HG03159 (cell line): ENCODE data around the gene AGBL4.

Experiments
- ATAC-seq: cut with Tn5 transposase; IDR thresholded peaks from one replicate; pipeline ENCODE4 v1.9.1; 2021; ENCODE audit warnings: mild to moderate bottlenecking, moderate library complexity; ENCODE audit not compliant: unreplicated experiment

Gene AGBL4

DNA sequence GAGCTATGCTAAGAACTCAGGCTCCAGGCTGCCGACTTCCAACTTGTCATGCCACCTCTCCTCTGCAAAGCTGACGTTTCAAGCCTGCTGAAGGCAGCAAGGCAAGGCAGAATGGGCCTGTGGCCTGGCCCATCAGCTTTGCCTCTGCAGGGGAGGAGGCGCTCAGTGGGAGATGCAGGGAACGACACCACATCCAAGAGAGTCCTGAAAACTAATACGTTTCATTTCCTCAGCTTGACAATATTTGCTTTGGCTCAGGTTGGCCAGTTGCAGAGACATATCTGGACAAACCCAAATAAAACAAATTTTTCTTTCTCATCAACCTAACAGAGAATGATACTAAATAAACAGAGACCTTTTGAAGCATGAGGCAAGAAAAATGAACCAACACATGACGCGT is 1282.4 kb downstream of the AGBL4 start:
- no peak for ATAC-seq

DNA sequence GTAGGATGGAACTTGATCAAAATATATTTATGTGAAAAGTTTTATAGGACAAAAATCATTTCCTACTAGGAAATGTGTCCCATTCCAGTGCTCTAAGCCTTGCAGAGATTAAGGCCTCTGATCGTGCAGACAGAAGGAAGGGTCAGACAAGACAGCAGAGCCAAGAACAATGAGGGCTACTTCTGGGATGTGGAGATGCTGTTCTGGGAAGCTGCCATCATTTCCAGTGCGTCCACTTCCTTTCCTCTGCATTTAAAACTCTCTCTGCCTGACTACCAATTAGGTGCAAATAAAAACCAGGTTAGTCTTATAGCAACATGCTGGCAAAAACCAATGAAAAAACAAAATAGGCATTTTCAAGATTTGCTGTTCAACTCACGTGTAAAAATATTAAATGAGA is 1283.1 kb downstream of the AGBL4 start:
- no peak for ATAC-seq

DNA sequence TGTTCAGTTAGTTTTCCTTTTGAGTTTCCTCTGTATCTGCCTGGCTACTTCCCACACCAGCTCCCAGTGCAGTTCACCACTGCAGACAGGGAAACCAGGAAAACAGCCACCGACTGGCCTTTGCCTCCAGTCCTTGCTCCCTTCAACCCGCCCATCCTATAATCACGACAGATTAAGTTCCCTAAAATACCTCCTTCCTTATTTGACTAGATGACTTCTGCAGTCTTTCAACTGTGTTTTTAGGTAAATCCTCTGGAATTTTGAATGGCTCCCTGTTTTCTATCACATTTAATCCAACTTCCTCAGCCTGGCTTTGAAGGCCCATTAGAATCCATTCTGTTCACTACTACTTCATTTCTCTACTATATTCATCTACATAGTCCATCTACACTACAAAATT is 1284.7 kb downstream of the AGBL4 start:
- ATAC-seq, result no peak

DNA sequence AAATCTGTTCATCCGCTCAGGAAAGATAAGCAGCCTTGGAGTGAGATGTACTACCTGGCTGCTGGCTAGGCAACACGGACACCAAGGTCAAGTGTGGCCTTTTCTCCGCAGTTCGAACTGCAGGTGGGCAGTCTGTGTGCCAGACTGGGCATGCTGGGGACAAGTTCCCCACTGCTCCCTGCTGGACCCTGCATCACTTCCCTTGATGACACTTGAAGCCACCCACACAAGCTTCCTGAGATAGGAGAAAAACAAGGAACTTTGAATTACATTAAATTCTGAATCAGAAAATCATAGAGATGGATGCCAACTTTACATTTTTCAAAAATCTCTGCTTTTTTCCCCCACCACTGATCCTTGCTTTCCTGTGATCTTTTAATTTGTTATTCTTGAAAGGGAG is 1285.4 kb downstream of the AGBL4 start:
- no peak for ATAC-seq

DNA sequence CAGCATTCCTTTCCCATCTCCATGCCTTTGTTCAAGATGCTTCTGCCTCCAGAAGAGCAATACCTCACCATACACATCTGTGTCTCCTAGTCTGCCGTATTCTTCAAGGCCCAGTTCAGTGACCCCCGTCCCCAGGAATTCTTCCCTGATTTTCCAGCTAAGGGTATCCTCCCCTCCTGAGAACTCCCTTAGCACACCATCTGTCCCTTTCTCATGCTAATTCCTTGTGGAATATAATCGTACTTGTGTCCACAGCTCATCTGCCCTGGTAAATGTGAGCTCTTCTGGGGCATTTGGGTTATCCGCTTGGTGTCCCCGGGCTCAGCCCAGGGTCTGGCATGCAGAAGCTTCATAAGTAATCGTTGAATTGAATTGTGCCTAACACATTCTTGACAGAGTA is 1288.0 kb downstream of the AGBL4 start:
- ATAC-seq, result no peak

DNA sequence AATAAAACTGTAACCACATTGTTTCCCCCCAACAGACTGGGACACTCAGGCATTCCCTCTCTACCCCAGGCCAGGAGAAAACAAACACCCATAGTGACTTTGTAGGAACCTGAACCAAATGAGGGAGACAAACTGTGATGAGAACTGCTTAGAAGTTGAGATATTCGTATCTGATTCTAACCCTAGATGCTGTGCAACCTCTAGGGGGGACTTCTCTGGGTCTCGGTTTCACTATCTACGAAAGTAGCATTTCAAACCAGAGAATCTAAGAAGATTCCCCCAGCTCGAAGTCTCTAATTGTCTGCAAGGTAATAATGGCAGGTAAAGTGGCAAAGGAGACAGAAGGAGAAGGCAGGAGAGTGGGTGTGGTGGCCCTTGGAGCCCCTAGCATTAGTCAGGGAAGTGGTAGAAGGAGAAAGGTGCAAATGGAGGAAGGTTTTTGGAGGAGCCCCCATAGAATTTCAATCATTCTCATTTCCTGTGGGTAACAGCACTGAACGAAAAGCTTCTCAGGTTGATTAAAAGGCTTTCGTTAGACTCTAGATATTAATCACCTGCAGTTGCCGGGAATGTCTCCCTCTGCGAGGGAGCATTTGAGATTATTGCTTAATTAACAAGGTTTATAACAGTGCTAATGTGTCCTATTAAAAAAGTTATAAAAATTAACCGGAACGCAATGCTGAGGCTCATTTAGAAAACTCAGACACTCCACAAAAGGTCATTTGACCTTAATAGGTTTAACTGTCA is 1293.4 kb downstream of the AGBL4 start:
- ATAC-seq, result peak; percentile 79

DNA sequence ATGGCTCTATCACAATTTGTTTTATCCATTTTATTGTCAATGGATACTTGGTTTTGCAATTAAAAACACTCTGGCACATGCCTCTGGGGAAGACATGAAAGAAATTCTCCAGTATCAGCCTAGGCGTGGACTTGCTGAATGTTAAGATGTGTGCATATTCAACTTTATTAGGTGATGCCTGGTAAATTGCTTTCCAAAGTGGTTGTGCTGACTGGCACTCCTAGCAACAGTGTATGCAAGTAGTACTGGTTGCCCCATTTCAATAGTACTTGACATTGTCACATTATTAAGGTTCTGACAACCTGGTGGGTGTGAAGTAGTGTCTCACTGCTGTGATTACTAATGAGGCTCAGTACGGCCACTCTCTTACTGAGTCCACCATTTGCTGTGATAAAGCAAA is 1295.2 kb downstream of the AGBL4 start:
- no peak for ATAC-seq

DNA sequence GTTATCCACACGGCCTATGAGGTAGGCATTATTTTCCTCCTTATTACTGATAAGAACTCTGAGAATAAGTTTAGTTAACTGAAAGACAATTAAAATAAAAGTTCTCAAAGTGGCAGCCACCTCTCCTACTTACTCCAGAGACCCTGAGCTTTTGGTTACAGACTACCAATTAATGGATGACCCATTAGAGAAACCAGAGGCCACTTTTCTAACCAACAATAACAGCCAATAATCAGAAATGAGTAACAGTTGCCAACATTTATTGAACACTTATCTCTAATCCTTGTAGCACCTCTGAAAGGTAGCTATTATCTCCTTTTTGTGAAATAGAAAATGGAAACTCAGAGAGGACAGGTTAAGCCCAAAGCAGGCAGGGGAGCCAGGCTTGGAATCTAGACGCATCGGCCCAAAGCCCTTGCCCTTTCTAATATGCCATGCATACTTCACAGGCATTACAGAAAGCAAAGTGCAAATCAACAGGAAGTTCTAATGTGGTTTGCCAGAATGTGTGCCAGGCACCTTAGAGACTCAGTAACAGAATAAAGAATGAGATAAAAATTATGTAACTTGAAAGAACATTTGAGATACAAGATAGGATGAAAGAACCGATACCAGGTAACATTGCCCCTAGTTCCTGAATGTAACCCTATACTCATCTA is 1297.1 kb downstream of the AGBL4 start:
- ATAC-seq, result no peak

DNA sequence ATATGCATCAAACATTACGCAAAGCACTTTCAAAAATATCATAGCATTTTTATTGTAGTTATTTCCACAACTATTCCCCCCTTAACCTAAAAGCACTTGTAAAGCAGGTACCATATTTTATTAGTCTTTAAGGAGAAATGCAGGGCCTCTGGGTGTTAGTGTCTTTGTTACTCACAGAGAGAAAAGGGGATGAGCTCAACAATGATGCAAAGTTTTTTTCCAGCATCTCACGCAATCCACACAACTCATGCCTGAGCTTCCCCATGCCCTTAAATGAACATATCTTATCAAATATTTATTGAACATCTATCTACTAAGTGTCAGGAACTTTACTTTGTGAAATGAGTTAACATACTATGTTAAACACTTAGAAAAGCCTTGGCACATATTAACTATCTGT is 1297.6 kb downstream of the AGBL4 start:
- no peak for ATAC-seq

DNA sequence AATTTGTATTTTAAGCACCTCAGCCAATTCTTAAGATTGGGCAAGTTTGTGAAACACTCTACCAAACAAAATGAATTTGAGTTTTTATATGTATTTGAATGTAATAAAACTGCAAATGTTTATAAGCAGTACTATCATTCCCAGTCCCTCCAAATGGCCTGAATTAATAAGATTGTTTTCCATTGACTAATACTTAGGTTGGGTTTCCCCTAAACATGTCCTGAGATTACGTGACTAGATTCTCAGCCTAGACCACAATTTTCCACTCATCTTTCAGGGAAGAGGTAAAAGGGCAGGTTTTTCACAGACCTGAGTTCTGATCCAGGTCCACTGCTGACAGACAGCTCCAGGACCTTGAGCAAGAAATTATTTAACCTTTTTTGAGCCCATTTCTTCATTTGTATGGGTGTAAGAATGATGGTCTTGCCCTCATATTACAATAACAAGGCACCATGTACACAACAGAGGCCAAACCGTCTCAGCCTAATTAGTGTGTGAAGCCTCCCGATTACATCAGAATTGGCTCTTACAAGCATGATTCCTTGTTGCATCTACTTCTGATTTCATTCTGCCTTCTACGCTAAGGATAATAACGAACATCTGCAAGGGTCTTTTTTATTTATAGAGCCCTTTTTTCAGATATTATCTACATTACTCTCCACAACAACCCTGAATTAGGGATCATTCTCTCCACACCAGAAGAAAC is 1298.3 kb downstream of the AGBL4 start:
- ATAC-seq, result no peak

DNA sequence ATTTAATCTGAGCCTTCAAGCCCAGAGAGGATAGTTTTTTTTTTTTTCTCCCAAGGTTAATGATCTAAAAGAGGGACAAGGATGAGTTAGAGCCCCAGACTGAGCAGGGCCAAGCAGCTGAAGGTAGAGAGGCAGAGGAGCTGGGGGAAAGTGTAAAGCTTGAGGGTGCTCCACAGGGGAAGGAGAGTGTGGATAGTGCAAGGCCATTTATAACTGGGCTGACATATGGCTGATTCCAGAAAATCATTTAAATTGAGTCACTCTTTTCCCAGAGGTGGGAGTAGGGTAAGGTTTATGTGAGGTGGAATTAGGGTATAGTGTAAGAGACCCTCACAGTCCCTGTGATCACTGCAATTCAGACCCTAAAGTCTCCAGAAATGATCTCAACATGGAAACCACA is 1302.8 kb downstream of the AGBL4 start:
- ATAC-seq, result no peak

DNA sequence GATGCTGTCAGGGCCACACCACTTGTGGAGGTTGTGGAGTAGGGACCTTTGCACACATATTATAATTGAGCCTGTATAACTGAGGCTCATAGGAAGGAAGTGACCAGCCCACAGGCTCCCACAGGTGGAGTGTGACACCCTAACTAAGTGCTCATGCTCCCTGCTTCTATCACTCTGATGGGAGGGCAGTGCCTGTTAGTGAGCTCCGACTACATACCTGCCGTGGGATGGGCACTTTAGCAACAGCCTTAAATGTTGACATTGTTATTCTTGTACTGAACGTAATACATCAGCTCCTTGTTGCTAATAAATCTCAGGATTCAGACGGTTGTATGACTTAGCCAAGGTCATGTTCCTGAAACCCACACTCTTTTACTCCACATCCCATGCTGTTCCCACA is 1305.0 kb downstream of the AGBL4 start:
- ATAC-seq, result no peak

DNA sequence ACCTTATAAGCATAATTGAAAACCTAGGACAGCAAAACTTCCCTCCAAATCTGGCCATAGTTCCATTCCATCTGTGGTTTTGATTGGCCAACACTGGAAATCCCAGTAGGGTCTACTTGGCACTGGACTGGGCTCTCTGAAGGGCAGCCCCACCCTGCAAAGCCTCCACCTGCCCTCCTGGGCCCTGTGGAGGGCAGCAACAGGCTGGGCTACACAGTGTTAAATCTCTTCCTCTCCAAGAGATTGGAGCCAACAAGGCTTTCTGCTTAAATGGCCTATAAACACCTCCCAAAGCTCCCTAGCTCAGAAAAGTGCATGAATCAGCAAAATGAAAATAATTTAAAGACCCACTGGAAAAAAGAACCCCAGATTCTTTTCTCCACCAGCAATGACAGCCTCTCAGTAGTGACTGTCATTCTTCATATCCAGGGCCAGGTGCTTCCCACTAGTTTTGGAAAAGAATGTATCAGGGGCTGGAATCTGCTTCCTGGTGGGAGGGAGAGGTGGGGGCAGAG is 1305.6 kb downstream of the AGBL4 start:
- ATAC-seq, result no peak

DNA sequence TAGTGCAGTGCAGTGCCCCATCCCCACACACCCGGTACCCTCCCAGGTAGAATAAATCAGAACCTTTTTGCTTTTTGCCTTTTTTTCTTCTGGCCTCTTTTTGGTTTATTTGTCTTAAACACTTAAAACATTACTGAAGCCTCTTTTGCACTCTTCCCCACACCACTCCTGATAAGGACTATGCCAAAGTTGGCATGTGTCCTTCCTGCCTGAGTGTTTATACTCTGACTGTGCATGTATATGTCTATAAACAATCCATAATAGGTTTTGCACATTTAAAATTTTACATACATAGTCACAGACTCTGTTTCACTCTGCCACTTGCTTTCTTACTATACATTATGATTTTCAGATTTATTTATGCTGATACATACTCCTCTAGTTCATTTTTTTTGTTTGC is 1306.7 kb downstream of the AGBL4 start:
- no peak for ATAC-seq

DNA sequence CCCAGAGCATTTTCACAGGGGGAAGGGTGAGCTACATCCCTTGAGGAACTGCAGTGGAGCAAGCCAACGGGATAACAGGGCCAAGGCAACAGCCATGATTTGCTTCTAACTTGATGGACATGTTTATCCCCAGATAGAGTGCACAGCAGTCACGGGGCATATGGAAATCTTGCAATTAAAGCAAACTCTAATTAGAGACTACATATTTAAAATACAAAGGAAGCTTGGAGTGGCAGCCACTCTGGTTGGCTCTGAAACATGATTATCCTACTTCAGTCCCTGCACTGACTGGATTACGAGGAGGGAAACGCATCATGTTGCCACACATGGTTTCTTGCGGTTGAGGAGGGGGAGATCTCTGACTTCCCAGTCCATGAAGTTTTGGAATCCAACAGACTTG is 1307.8 kb downstream of the AGBL4 start:
- ATAC-seq, result no peak

DNA sequence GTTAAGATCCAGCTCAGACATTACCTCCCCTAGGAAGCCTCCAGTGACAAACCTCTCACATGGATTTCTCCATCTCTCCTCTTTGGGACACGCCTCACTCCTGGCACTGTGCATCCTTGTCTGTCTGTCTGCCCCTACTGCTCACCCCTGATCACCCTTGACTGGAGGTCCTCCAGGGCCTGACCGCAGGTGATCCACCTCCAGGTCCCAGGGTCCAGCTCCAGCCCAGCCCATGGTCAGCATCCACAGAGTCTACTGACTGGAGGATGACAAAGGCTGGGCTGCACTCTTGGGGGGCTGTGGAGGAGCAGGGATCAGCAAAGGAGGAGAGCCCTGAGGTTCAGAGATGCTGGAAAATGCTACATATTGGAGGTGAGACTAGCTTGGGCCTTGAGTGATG is 1312.8 kb downstream of the AGBL4 start:
- ATAC-seq, result no peak

DNA sequence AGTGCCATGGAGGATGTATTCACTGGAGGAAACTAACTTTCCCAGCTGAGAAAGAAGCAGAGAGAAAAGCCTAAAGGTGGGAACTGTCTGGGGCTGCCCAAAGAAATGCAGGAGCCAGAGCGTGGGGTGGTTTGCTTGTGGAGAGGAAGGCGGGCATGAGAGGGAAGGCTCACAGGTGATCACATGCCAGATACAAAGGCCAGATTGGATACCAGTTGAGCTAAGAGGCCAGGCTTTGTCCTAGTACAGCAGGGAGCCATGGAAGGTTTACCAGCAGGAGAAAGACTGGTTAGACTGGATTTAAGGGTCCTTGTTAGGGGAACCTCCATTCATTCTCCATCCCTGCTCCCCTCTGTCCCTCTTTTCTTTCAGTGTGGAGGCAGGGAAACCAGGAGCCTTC is 1313.4 kb downstream of the AGBL4 start:
- no peak for ATAC-seq

DNA sequence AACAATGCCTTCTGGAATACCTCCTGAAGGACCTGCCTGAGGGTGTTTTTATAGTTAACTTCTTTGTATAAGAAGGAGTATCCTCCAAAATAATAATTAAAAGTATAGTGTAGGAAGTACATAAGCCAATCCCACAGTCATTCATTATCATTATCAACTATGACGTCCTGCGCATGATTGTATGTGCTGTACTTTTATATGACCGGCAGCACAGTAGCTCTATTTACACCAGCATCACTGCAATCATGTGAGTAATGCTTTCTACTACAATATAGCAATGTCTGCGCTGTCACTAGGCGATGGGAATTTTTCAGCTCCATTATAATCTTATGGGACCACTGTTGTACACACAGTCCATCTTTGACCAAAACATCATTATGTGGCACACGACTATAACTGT is 1319.0 kb downstream of the AGBL4 start:
- no peak for ATAC-seq

DNA sequence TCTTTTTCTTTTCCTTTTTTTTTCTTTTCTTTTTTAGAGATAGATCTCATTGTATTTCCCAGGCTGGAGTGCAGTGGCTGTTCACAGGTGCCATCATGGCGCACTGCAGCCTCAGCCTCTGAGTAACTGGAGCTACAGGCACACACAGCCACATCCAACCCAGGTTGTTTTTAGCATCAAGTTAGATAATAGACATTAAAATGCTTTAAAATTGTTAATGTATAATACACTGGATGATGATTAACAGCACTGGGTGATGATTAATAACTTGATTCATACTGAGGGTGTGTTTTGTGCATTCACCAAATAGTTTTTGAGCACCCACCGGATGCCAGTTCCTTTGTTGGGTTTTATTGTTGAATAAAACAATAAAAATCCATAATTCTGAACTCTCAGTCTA is 1322.3 kb downstream of the AGBL4 start:
- ATAC-seq, result no peak

DNA sequence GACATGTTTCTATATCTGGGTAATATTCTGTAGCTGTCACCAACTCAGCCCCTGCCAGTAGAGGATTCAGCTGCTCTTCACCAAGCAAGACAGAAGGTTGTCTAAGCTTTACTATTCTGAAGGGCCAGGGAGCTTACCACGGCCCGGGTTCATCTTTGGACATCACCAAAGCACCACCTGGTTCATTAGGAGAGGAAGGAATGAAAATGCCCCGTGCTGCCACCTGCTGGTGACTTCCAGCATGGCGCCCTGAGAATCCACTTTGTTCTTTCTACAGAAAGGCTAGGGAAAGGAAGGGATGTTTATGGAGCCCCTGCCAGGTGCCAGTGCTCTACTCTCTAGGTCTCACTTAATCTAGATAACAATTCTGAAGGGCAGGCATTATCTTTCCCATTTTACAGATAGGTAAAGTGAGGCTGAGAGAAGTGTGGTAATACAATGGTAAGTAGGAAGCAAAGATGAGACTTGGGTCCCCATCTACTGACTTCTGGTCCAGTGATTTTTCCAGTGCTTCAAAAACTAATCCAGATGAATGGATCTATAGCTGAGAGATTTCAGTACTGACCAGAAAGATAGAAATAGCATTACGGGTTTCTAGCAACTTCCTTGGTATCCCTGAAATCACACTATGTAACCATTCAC is 1326.6 kb downstream of the AGBL4 start:
- ATAC-seq, result peak; percentile 84

DNA sequence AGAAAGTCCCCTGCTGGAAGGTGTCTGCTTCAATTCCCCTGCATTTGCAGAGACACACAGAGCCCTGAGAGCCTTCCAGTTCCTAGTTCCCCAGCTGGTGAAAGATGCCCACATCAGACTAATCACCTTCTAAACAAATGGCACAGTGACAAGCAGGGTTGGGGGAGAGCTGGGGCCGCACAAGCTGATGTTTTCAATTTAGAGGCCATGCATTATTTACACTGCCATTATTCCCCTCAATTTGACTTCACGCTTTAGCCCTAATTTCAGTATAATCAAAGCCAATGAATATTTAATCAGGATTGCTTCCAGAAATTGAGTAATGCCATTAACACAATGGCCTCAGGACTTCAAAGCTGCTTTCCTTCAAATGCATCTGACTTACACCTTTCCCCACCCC is 1328.6 kb downstream of the AGBL4 start:
- no peak for ATAC-seq
